Tibial nerve (tissue), 4 donors: ENCODE measurements around the gene HNRNPF.

Experiments
- EP300 ChIP-seq, 2 donors: sonication (generic); formaldehyde crosslinking; IDR thresholded peaks; one replicate each; pipeline ENCODE4 v1.6.1; 2017; ENCODE audit warnings: antibody characterized with exemption in 2 of 2, mild to moderate bottlenecking in 1 of 2
- POLR2A ChIP-seq, 2 donors: fragments of 450-650 bp; IDR thresholded peaks; one replicate each; pipeline ENCODE4 v1.6.1; 2017; ENCODE audit warnings: antibody characterized with exemption in 2 of 2, mild to moderate bottlenecking in 2 of 2, moderate library complexity in 2 of 2
- TF ChIP-seq, protein P1 (sequence below), 5 experiments: fragments of 200-600 bp in 3 of 5; fragments of 450-650 bp in 2 of 5; sonication (generic) in 3 of 5; IDR thresholded peaks; one replicate each; pipeline ENCODE4 v1.5.1; 2016 to 2019; ENCODE audit warnings: antibody characterized with exemption in 5 of 5, mild to moderate bottlenecking in 3 of 5, moderate library complexity in 2 of 5

DNA sequence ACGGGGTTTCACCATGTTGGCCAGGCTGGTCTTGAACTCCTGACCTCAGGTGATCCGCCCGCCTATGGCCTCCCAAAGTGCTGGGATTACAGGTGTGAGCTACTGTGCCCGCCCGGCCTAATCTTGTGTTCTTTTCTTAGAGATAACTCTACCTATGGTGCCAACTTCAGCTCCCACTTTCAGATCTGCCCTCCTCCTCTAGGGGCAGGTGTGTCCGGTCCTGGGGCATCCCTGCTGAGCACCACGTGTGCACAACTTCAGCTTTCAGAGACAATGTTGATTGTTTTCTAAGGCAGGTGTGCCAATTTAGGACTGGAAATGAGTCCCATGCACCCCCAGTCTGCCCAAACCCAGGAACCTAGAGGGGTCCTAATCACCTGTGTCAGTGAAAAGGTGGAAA is 56.0 kb downstream of the HNRNPF start:
- TF ChIP-seq, protein P1, sequence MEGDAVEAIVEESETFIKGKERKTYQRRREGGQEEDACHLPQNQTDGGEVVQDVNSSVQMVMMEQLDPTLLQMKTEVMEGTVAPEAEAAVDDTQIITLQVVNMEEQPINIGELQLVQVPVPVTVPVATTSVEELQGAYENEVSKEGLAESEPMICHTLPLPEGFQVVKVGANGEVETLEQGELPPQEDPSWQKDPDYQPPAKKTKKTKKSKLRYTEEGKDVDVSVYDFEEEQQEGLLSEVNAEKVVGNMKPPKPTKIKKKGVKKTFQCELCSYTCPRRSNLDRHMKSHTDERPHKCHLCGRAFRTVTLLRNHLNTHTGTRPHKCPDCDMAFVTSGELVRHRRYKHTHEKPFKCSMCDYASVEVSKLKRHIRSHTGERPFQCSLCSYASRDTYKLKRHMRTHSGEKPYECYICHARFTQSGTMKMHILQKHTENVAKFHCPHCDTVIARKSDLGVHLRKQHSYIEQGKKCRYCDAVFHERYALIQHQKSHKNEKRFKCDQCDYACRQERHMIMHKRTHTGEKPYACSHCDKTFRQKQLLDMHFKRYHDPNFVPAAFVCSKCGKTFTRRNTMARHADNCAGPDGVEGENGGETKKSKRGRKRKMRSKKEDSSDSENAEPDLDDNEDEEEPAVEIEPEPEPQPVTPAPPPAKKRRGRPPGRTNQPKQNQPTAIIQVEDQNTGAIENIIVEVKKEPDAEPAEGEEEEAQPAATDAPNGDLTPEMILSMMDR (IDR thresholded peaks at IDR 0.05): no peak
- no peak for TF ChIP-seq EP300 (IDR thresholded peaks at IDR 0.05)
- TF ChIP-seq POLR2A (IDR thresholded peaks at IDR 0.05): no peak
